Gastrocnemius medialis (tissue), 4 donors: ENCODE data around the gene ITFG2.

Experiments
- CTCF ChIP-seq, 5 experiments: fragments of 450-650 bp in 3 of 5; fragments of 200-600 bp in 2 of 5; sonication (generic) in 2 of 5; IDR thresholded peaks in 4 of 5; conservative IDR thresholded peaks in 1 of 5; 1 replicate in 4 of 5; 2 replicates in 1 of 5; pipeline ENCODE4 v1.5.1; 2016 to 2019; ENCODE audit warnings: antibody characterized with exemption in 5 of 5, mild to moderate bottlenecking in 3 of 5, moderate library complexity in 3 of 5
- POLR2A ChIP-seq, 2 donors: fragments of 450-650 bp; IDR thresholded peaks; one replicate each; pipeline ENCODE4 v1.6.1; 2017; ENCODE audit warnings: antibody characterized with exemption in 2 of 2, mild to moderate bottlenecking in 2 of 2, moderate library complexity in 2 of 2

- no peak for TF ChIP-seq CTCF (IDR thresholded peaks at IDR 0.05 in 4 of 5, conservative IDR thresholded peaks at IDR 0.05 in 1 of 5)
- TF ChIP-seq POLR2A (IDR thresholded peaks at IDR 0.05): no peak
These were observed 30.5 kb downstream of the ITFG2 start for GRCh38 chr12:2842948-2843347.
